H1 (cell line): ENCODE measurements around the gene FAM120B. TPM values are rescaled to one million over a fixed set of nuclear protein-coding genes. Genes with fewer than 3 reads are reported as not detected.

Experiments used
- CTCF ChIA-PET: fragments of 300-600 bp; sonication (Branson Sonifier 250); formaldehyde crosslinking; loops from one replicate; lab custom pipeline; 2021; ENCODE audit not compliant: partially characterized antibody; lab: Charles Lee
- POLR2A ChIA-PET: fragments of 300-600 bp; sonication (Branson Sonifier 250); formaldehyde crosslinking; loops from one replicate; lab custom pipeline; 2021; ENCODE audit warnings: inconsistent platforms; ENCODE audit not compliant: partially characterized antibody; lab: Charles Lee
- DNase-seq, 2 experiments: peaks; one replicate each; pipeline versions ENCODE4 v3.0.0 to v3.0.0-alpha.2; 2010 to 2022; ENCODE audit warnings: low spot score in 2 of 2, low read depth in 1 of 2, mixed read lengths in 1 of 2
- FAIRE-seq: peaks from 2 replicates; lab custom pipeline; 2011; peaks lifted over from hg19 to GRCh38; lab: Jason Lieb, UNC
- H2AFZ ChIP-seq: 2 replicates; pipeline ENCODE4 v1.8.1; 2012; ENCODE audit warnings: low read length, inconsistent platforms
- H2AK5ac ChIP-seq: 2 replicates; pipeline ENCODE4 v1.6.1; 2013; ENCODE audit warnings: low read depth, low read length
- H2BK120ac ChIP-seq: replicated peaks from 2 replicates; pipeline ENCODE3; 2013; ENCODE audit warnings: low read depth, low read length, inconsistent platforms
- H2BK12ac ChIP-seq: 2 replicates; pipeline ENCODE4 v1.6.1; 2013; ENCODE audit warnings: low read depth, low read length
- H2BK15ac ChIP-seq: 2 replicates; pipeline ENCODE4 v1.6.1; 2013; ENCODE audit warnings: low read length
- H2BK20ac ChIP-seq: 2 replicates; pipeline ENCODE4 v1.6.1; 2013; ENCODE audit warnings: low read length
- H2BK5ac ChIP-seq: 2 replicates; pipeline ENCODE4 v1.6.1; 2013; ENCODE audit warnings: low read depth, low read length
- H3K14ac ChIP-seq: 2 replicates; pipeline ENCODE4 v1.6.1; 2013; ENCODE audit warnings: inconsistent platforms; ENCODE audit not compliant: insufficient read length
- H3K18ac ChIP-seq: 2 replicates; pipeline ENCODE4 v1.6.1; 2013; ENCODE audit warnings: low read length; ENCODE audit errors: extremely low read depth
- H3K23ac ChIP-seq: 2 replicates; pipeline ENCODE4 v1.6.1; 2013; ENCODE audit warnings: inconsistent platforms; ENCODE audit not compliant: insufficient read length
- H3K23me2 ChIP-seq: 2 replicates; pipeline ENCODE4 v1.6.1; 2013; ENCODE audit warnings: low read depth, low read length
- H3K27ac ChIP-seq: 2 replicates; pipeline ENCODE4 v1.6.1; 2011; ENCODE audit warnings: low read depth, low read length, inconsistent platforms
- H3K27me3 ChIP-seq, 4 experiments: replicated peaks in 1 of 4; 1 replicate in 1 of 4; 2 replicates in 3 of 4; pipeline versions ENCODE4 v1.6.1 to v1.8.1; 2011 to 2013; ENCODE audit warnings: low read length in 3 of 4, mild to moderate bottlenecking in 3 of 4, inconsistent platforms in 2 of 4, mixed read lengths in 2 of 4, moderate library complexity in 1 of 4; ENCODE audit not compliant: control insufficient read depth in 3 of 4, insufficient read depth in 3 of 4; ENCODE audit errors: extremely low read depth in 1 of 4
- H3K36me3 ChIP-seq, 4 experiments: 2 replicates each; pipeline versions ENCODE4 v1.6.1 to v1.8.1; 2011 to 2013; ENCODE audit warnings: mild to moderate bottlenecking in 4 of 4, low read length in 3 of 4, moderate library complexity in 2 of 4, control low read depth in 1 of 4, inconsistent platforms in 1 of 4; ENCODE audit not compliant: insufficient read depth in 4 of 4, control insufficient read depth in 2 of 4
- H3K4ac ChIP-seq: replicated peaks from 2 replicates; pipeline ENCODE3; 2013; ENCODE audit warnings: low read length, low read depth, mixed read lengths, inconsistent platforms; ENCODE audit not compliant: insufficient read length
- H3K4me1 ChIP-seq, 4 experiments: replicated peaks in 1 of 4; 1 replicate in 1 of 4; 2 replicates in 3 of 4; pipeline versions ENCODE4 v1.6.1 to v1.8.1; 2011 to 2013; ENCODE audit warnings: low read length in 3 of 4, inconsistent platforms in 2 of 4, mixed read lengths in 1 of 4; ENCODE audit not compliant: insufficient read depth in 4 of 4, control insufficient read depth in 3 of 4
- H3K4me2 ChIP-seq, 2 experiments: 2 replicates each; pipeline versions ENCODE4 v1.6.1 to v1.8.1; 2011 to 2013; ENCODE audit warnings: low read depth in 2 of 2, low read length in 2 of 2, control low read depth in 1 of 2, inconsistent platforms in 1 of 2, mild to moderate bottlenecking in 1 of 2; ENCODE audit not compliant: insufficient read depth in 1 of 2
- H3K4me3 ChIP-seq, 4 experiments: fragments of 200-600, 300-600 bp in 1 of 4; sonication (generic), shearing (Covaris generic), sonication (Bioruptor Twin) in 1 of 4; 2 replicates each; pipeline versions ENCODE4 v1.5.1 to v1.8.1; 2011 to 2016; ENCODE audit warnings: low read length in 4 of 4, low read depth in 3 of 4, control low read depth in 2 of 4, inconsistent platforms in 2 of 4, mild to moderate bottlenecking in 2 of 4, mixed read lengths in 1 of 4, moderate library complexity in 1 of 4; ENCODE audit not compliant: insufficient read depth in 2 of 4; ENCODE audit errors: extremely low read depth in 1 of 4
- H3K56ac ChIP-seq: replicated peaks from 2 replicates; pipeline ENCODE3; 2013; ENCODE audit warnings: low read depth, mild to moderate bottlenecking, mixed read lengths, low read length, inconsistent platforms; ENCODE audit not compliant: insufficient read length
- H3K79me1 ChIP-seq: 2 replicates; pipeline ENCODE4 v1.6.1; 2013; ENCODE audit warnings: low read depth, low read length, control low read depth
- H3K79me2 ChIP-seq, 2 experiments: 2 replicates each; pipeline versions ENCODE4 v1.6.1 to v1.8.1; 2012 to 2013; ENCODE audit warnings: low read length in 2 of 2, mild to moderate bottlenecking in 2 of 2, inconsistent platforms in 1 of 2; ENCODE audit not compliant: insufficient read depth in 2 of 2, control insufficient read depth in 1 of 2
- H3K9ac ChIP-seq, 4 experiments: replicated peaks in 1 of 4; 1 replicate in 1 of 4; 2 replicates in 3 of 4; pipeline versions ENCODE4 v1.6.1 to v1.8.1; 2011 to 2013; ENCODE audit warnings: low read depth in 3 of 4, low read length in 3 of 4, control low read depth in 2 of 4, mild to moderate bottlenecking in 2 of 4, moderate library complexity in 2 of 4, inconsistent platforms in 1 of 4; ENCODE audit errors: extremely low read depth in 1 of 4
- H3K9me3 ChIP-seq, 2 experiments: 2 replicates each; pipeline versions ENCODE4 v1.6.1 to v1.8.1; 2012 to 2013; ENCODE audit warnings: mild to moderate bottlenecking in 2 of 2, moderate library complexity in 2 of 2, control low read depth in 1 of 2, inconsistent platforms in 1 of 2, low read depth in 1 of 2, low read length in 1 of 2, mixed read lengths in 1 of 2; ENCODE audit not compliant: insufficient read depth in 2 of 2
- H4K20me1 ChIP-seq, 2 experiments: replicated peaks in 1 of 2; 2 replicates each; pipeline versions ENCODE3 to v1.8.1; 2011 to 2013; ENCODE audit warnings: inconsistent platforms in 2 of 2, low read length in 2 of 2, mild to moderate bottlenecking in 1 of 2; ENCODE audit not compliant: insufficient read depth in 2 of 2, control insufficient read depth in 1 of 2
- H4K5ac ChIP-seq: 2 replicates; pipeline ENCODE4 v1.6.1; 2013; ENCODE audit warnings: low read length, low read depth, mixed read lengths, inconsistent platforms; ENCODE audit not compliant: insufficient read length
- H4K8ac ChIP-seq: 2 replicates; pipeline ENCODE4 v1.8.0; 2013; ENCODE audit warnings: mild to moderate bottlenecking, moderate library complexity, low read length, inconsistent platforms; ENCODE audit not compliant: insufficient read depth; ENCODE audit errors: extremely low read depth
- H4K91ac ChIP-seq: replicated peaks from 2 replicates; pipeline ENCODE3; 2013; ENCODE audit warnings: low read length, mixed read lengths, inconsistent platforms; ENCODE audit not compliant: insufficient read length
- GABPA ChIP-seq: IDR thresholded peaks from 2 replicates; pipeline ENCODE4 v1.6.1; 2011; ENCODE audit warnings: mild to moderate bottlenecking, low read length, moderate library complexity, borderline replicate concordance; ENCODE audit not compliant: insufficient read depth
- JUND ChIP-seq: IDR thresholded peaks from 2 replicates; pipeline ENCODE4 v1.6.1; 2011; ENCODE audit warnings: mild to moderate bottlenecking, improper control_type of control experiment, low read length
- NRF1 ChIP-seq: IDR thresholded peaks from 2 replicates; pipeline ENCODE4 v1.6.1; 2011; ENCODE audit warnings: mild to moderate bottlenecking, low read depth, low read length, improper control_type of control experiment
- SP4 ChIP-seq: IDR thresholded peaks from 2 replicates; pipeline ENCODE4 v1.6.1; 2012; ENCODE audit warnings: low read length, inconsistent platforms
- TCF12 ChIP-seq: IDR thresholded peaks from 2 replicates; pipeline ENCODE4 v1.6.1; 2011; ENCODE audit warnings: low read depth, mild to moderate bottlenecking, low read length
- WGBS, 2 experiments: shearing (Covaris generic) in 1 of 2; methylation state at CpG; one replicate each; pipeline versions ENCODE4 v1.1.6 to v1.1.7; 2013 to 2015; ENCODE audit warnings: low lambda C conversion rate in 2 of 2, mixed read lengths in 2 of 2, inconsistent platforms in 1 of 2, low coverage in 1 of 2, missing lambda C conversion rate in 1 of 2; ENCODE audit not compliant: insufficient replicate concordance in 2 of 2, insufficient coverage in 1 of 2, insufficient read length in 1 of 2; ENCODE audit errors: extremely low coverage in 1 of 2, missing lambda C conversion rate in 1 of 2; 5-methylcytosine and 5-hydroxymethylcytosine counted together
- polyA plus RNA-seq, 7 experiments: library from polyadenylated mRNA; depleted of rRNA in 3 of 7; stranded (reverse) in 5 of 7; unstranded in 2 of 7; fragments of >200 nt in 5 of 7; fragments of 200-250 nt in 2 of 7; gene quantifications; 1 replicate in 5 of 7; 2 replicates in 1 of 7; 4 replicates in 1 of 7; pipeline versions ENCODE4 v1.2.1 to v1.2.3, GENCODE V29; 2011 to 2013; ENCODE audit warnings: missing spikeins in 2 of 7, mixed read lengths in 2 of 7
- total RNA-seq: library from RNA; stranded (reverse); fragmentation: NEBNext Ultra II Directional; extraction: Animal tissue kit (Norgen Biotek cat#: 25700); gene quantifications from 2 replicates; pipeline ENCODE4 v1.2.1, GENCODE V29; 2021
- TF ChIP-seq, protein P1 (sequence below), 3 experiments: IDR thresholded peaks; 1 replicate in 2 of 3; 2 replicates in 1 of 3; pipeline versions ENCODE4 v1.5.1 to v1.6.1; 2011; ENCODE audit warnings: low read length in 3 of 3, mild to moderate bottlenecking in 3 of 3, inconsistent platforms in 2 of 3, low read depth in 1 of 3, moderate library complexity in 1 of 3; ENCODE audit not compliant: insufficient read depth in 1 of 3; ENCODE audit errors: control extremely low read depth in 1 of 3

FAM120B gene
- total and polyA plus RNA-seq, 2 of the 8 experiments (the other 6 are each of a cell fraction or from before 2014, with no cell fraction given) = 5.1 to 12.5 TPM

DNA sequence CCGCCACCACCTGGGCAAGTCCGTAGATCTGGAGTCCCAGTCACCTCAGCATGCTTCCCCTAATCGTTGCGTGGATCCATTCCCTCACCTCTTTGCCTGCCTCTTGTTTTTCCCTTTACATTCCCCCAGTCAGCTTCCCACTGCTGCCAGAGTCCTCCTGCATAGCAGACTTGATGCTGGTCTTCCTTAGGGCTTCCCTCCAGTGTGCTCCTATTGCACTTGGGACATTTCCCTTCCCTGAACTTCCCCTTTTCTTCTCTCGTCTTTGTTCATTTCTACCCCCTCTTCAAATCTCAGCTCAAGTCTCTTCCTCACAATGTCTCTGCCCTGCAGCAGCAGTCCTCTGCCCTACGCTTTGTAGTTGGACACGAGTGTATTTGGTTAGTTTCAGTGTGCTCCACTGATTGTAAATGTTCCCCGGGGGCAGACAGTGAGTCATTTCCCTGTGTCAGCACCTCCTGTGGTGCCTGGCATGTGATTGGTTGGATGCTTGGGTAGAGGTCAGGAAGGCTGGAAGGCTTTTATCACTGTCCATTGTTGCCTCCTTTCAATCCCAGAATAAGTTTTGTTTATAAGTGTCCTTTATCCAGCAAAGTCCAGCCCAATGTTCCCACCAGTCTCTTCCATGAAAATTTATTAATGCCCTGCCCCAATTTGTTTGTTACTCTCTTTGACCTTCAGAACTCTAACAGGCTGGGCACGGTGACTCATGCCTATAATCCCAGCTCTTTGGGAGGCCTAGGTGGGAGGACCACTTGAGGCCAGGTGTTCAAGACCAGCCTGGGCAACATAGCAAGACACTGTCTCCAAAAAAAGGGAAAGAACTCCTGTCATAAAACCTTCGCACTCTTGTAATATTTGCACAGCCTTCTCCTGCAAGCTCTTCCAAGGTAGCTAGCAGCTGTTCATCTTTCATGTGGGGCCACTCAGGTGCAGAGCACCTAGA is 38.3 kb downstream of the FAM120B start:
- H4K5ac ChIP-seq = no peak overlapping the region
- no peaks in the 10 kb centered on the region; a peak in 2 of 8 replicates for H3K36me3 ChIP-seq
- no peak overlapping the region for H2BK120ac ChIP-seq
- no peaks in the 10 kb centered on the region for H3K79me2 ChIP-seq
- no peaks in the 10 kb centered on the region for H3K23me2 ChIP-seq
- H2AK5ac ChIP-seq = no peak overlapping the region; the same call in 1 of the 2 replicates
- no peak overlapping the region for H3K18ac ChIP-seq
- ChIA-PET POLR2A (no interaction called here), CTCF (interaction anchor here (0.9 kb wide), 1 partner anchor 127 kb away, joined by 3 read pairs; no protein-coding TSS in a partner anchor)
- DNase-seq = peak in 1 of 2 experiments; percentile 17
- FAIRE-seq = no peak
- TF ChIP-seq, protein P1, sequence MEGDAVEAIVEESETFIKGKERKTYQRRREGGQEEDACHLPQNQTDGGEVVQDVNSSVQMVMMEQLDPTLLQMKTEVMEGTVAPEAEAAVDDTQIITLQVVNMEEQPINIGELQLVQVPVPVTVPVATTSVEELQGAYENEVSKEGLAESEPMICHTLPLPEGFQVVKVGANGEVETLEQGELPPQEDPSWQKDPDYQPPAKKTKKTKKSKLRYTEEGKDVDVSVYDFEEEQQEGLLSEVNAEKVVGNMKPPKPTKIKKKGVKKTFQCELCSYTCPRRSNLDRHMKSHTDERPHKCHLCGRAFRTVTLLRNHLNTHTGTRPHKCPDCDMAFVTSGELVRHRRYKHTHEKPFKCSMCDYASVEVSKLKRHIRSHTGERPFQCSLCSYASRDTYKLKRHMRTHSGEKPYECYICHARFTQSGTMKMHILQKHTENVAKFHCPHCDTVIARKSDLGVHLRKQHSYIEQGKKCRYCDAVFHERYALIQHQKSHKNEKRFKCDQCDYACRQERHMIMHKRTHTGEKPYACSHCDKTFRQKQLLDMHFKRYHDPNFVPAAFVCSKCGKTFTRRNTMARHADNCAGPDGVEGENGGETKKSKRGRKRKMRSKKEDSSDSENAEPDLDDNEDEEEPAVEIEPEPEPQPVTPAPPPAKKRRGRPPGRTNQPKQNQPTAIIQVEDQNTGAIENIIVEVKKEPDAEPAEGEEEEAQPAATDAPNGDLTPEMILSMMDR (IDR thresholded peaks at IDR 0.05; ENCODE audit: control extremely low read depth in 1 of 3, insufficient read depth in 1 of 3, low read depth in 1 of 3, low read length in 3 of 3) = no peak
- TF ChIP-seq JUND (0 out of 2 replicates have a peak, but pooled peaks have one; percentile 21), TCF12 (no peak), NRF1 (no peak), SP4 (no peak), GABPA (no peak)
- H2BK5ac ChIP-seq = no peak overlapping the region
- H3K4me3 ChIP-seq = no peak overlapping the region
- H4K20me1 ChIP-seq = no peaks in the 10 kb centered on the region
- peaks cover 0 to 4% (median under 1%) of the 10 kb centered on the region in 4 experiments; a peak in 3 of 7 replicates for H3K4me1 ChIP-seq
- no peak overlapping the region for H2BK15ac ChIP-seq
- no peak overlapping the region for H2AFZ ChIP-seq
- H3K79me1 ChIP-seq = peaks cover 2% of the 10 kb centered on the region; the same call in 1 of the 2 replicates
- no peak overlapping the region for H3K14ac ChIP-seq
- 80% methylated on average over 10 of the region's 10 CpGs; no CpG with 5 or more reads in 1 of the 2 experiments for WGBS, 2 experiments
- H2BK12ac ChIP-seq = no peak overlapping the region
- no peak overlapping the region for H4K8ac ChIP-seq
- H4K91ac ChIP-seq = no peak overlapping the region
- H3K4ac ChIP-seq = no peak overlapping the region
- H3K23ac ChIP-seq = no peak overlapping the region
- H3K56ac ChIP-seq = no peak overlapping the region
- no peaks in the 10 kb centered on the region for H3K9me3 ChIP-seq
- H3K27me3 ChIP-seq = no peaks in the 10 kb centered on the region
- H3K4me2 ChIP-seq = no peak overlapping the region
- H2BK20ac ChIP-seq = no peak overlapping the region
- H3K27ac ChIP-seq = no peak overlapping the region
- no peak overlapping the region for H3K9ac ChIP-seq
